Left lung (tissue), 10 donors: ENCODE measurements around the gene SNX9. TPM values are rescaled to one million over a fixed set of nuclear protein-coding genes. Genes with fewer than 3 reads are reported as not detected.

Source experiments
- ATAC-seq: fragments of 200-7000 bp; cut with Tn5 transposase; one replicate; pipeline ENCODE4 v1.9.1; 2020; ENCODE audit warnings: moderate library complexity
- DNase-seq, 4 donors: peaks; one replicate each; pipeline ENCODE4 v3.0.0-alpha.2; 2013 to 2020
- H3K27ac ChIP-seq, 2 donors: fragments of 200-600 bp; sonication (generic) in 1 of 2; one replicate each; pipeline versions ENCODE4 v1.5.0 to v1.8.0; 2020 to 2021
- H3K27me3 ChIP-seq, 2 donors: fragments of 200-600 bp; sonication (generic) in 1 of 2; one replicate each; pipeline versions ENCODE4 v1.5.0 to v1.8.0; 2020 to 2021
- H3K36me3 ChIP-seq, 2 donors: fragments of 200-600 bp; sonication (generic) in 1 of 2; one replicate each; pipeline versions ENCODE4 v1.5.0 to v1.8.0; 2020 to 2021
- H3K4me1 ChIP-seq, 2 donors: fragments of 200-600 bp; one replicate each; pipeline ENCODE4 v1.8.0; 2021
- H3K4me3 ChIP-seq, 2 donors: fragments of 200-600 bp; sonication (generic) in 1 of 2; one replicate each; pipeline versions ENCODE4 v1.5.0 to v1.8.0; 2020 to 2021; ENCODE audit warnings: mild to moderate bottlenecking in 1 of 2
- H3K9me3 ChIP-seq, 2 donors: fragments of 200-600 bp; sonication (generic) in 1 of 2; one replicate each; pipeline versions ENCODE4 v1.5.0 to v1.8.0; 2020 to 2021
- intact Hi-C, 2 donors: fragments of 100-400 bp; cut with DNase I; formaldehyde crosslinking; loops; one replicate each; pipeline versions ENCODE4 v1.11.2 to v1.14.2; 2022
- polyA plus RNA-seq, 6 donors: library from polyadenylated mRNA; unstranded; fragments of 120-200 nt; gene quantifications; one replicate each; pipeline ENCODE4 v1.2.1, GENCODE V29; 2013; ENCODE audit not compliant: insufficient read length in 6 of 6
- total RNA-seq, 2 donors: library from RNA; stranded (reverse); fragmentation: NEBNext Ultra II Directional; extraction: Animal tissue kit (Norgen Biotek cat#: 25700); gene quantifications; one replicate each; pipeline ENCODE4 v1.2.1, GENCODE V29; 2021
- TF ChIP-seq, protein P1 (sequence below), 2 donors: fragments of 200-600 bp; sonication (generic) in 1 of 2; IDR thresholded peaks; one replicate each; pipeline versions ENCODE4 v1.5.0 to v1.8.0; 2021; ENCODE audit warnings: antibody characterized with exemption in 2 of 2
- donor health status: DM: no; HTN: yes; CAD: no.
- donor health status: DM: no; HTN: no; CAD: no.

SNX9 gene
- total and polyA plus RNA-seq, 8 donors: 23.5 to 44.4 (median 38.4) TPM

DNA sequence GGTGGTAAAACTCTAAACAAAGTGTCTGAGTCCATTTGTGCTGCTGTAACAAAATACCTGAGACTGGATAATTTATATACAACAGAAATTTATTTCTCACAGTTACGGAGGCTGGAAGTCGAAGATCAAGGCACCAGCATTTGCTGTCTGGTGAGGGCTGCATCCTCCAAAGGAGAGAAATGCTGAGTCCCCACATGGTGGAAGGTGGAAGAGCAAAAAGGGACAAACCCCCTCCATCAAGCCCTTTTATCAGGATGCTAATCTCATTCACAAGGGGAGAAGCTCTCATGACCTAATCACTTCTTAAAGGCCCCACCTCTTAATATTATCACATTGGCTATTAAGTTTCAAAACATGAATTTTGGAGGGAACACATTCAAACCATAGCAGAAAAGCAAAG lies 102.7 kb downstream of the SNX9 start:
- Histone ChIP-seq H3K36me3 (peaks cover 0 to 73% of the 10 kb centered on the region in 2 donors), H3K4me1 (no peaks in the 10 kb centered on the region), H3K4me3 (no peak overlapping the region), H3K27ac (no peak overlapping the region), H3K27me3 (no peaks in the 10 kb centered on the region), H3K9me3 (no peaks in the 10 kb centered on the region)
- intact Hi-C loops: no loop called here
- DNase-seq (no peak), ATAC-seq (no peak)
- TF ChIP-seq, protein P1, sequence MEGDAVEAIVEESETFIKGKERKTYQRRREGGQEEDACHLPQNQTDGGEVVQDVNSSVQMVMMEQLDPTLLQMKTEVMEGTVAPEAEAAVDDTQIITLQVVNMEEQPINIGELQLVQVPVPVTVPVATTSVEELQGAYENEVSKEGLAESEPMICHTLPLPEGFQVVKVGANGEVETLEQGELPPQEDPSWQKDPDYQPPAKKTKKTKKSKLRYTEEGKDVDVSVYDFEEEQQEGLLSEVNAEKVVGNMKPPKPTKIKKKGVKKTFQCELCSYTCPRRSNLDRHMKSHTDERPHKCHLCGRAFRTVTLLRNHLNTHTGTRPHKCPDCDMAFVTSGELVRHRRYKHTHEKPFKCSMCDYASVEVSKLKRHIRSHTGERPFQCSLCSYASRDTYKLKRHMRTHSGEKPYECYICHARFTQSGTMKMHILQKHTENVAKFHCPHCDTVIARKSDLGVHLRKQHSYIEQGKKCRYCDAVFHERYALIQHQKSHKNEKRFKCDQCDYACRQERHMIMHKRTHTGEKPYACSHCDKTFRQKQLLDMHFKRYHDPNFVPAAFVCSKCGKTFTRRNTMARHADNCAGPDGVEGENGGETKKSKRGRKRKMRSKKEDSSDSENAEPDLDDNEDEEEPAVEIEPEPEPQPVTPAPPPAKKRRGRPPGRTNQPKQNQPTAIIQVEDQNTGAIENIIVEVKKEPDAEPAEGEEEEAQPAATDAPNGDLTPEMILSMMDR (IDR thresholded peaks at IDR 0.05): no peak

DNA sequence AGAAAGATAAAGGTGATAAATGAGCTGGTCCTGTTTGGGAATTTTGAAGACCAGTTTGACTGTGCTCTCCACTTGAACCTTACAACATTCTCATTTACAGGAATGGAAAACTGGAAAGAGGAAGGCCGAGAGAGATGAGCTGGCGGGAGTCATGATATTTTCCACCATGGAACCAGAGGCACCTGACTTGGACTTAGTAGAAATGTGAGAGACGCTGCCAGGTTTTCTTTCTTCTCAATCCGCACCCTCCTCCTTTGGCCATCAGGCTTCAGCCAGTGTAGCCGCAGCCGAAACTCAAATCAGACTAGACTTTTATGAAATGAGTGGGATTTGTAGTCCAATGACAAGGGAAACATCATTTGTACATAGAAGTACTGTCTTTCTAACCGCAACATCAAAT lies 104.0 kb downstream of the SNX9 start:
- Histone ChIP-seq H3K27me3 (no peaks in the 10 kb centered on the region), H3K4me1 (no peaks in the 10 kb centered on the region), H3K4me3 (no peak overlapping the region), H3K27ac (no peak overlapping the region), H3K36me3 (peaks cover 0 to 71% of the 10 kb centered on the region in 2 donors), H3K9me3 (no peaks in the 10 kb centered on the region)
- intact Hi-C loops: no loop called here
- ATAC-seq (no peak), DNase-seq (no peak)
- TF ChIP-seq, protein P1 (IDR thresholded peaks at IDR 0.05): no peak

DNA sequence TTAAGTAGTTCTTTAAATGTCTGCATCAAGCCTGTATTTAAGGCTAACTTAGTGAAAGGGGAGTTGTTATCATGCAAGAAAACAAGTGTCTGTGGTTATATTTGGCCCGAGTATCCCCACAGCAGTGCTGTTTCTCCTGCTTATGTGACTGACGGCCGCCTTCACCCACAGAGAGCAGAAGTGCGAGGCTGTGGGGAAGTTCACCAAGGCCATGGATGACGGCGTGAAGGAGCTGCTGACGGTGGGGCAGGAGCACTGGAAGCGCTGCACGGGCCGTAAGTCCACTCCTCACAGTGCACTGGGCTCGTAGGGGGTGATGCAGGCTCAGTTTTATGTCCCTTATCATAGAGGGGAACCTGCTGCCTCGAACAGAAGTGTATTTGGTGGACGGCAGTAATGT lies 105.4 kb downstream of the SNX9 start:
- no peak for ATAC-seq
- H3K9me3 ChIP-seq: no peaks in the 10 kb centered on the region
- intact Hi-C loops: no loop called here
- peaks cover 0 to 73% of the 10 kb centered on the region in 2 donors for H3K36me3 ChIP-seq
- TF ChIP-seq, protein P1 (IDR thresholded peaks at IDR 0.05): no peak
- no peaks in the 10 kb centered on the region for H3K27me3 ChIP-seq
- no peak overlapping the region for H3K4me3 ChIP-seq
- H3K4me1 ChIP-seq: no peaks in the 10 kb centered on the region
- H3K27ac ChIP-seq: no peak overlapping the region
- no peak for DNase-seq

DNA sequence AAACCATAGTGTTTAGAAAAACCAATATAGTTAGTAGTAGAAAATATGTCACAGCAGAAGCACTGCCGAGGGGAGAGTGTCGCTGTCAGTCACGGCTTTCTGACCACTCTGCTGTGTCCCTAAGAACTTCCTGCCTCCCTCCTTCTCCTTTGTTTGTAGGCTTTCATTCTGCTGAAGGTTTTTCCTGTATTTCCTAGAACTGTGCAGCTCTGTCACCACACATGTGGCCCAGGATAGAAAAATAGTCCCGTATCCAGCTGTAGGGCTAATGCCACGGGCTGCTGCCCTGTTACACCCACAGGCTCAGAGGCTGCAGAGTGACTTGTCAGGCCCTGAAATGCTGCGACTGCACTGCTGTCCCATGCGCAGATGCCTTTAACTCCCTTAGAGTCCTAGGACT lies 106.0 kb downstream of the SNX9 start:
- Histone ChIP-seq H3K36me3 (peaks cover 0 to 72% of the 10 kb centered on the region in 2 donors), H3K27me3 (no peaks in the 10 kb centered on the region), H3K9me3 (no peaks in the 10 kb centered on the region), H3K4me1 (no peaks in the 10 kb centered on the region), H3K4me3 (no peak overlapping the region), H3K27ac (no peak overlapping the region)
- intact Hi-C loops: no loop called here
- TF ChIP-seq, protein P1 (IDR thresholded peaks at IDR 0.05): no peak
- ATAC-seq (no peak), DNase-seq (no peak)

DNA sequence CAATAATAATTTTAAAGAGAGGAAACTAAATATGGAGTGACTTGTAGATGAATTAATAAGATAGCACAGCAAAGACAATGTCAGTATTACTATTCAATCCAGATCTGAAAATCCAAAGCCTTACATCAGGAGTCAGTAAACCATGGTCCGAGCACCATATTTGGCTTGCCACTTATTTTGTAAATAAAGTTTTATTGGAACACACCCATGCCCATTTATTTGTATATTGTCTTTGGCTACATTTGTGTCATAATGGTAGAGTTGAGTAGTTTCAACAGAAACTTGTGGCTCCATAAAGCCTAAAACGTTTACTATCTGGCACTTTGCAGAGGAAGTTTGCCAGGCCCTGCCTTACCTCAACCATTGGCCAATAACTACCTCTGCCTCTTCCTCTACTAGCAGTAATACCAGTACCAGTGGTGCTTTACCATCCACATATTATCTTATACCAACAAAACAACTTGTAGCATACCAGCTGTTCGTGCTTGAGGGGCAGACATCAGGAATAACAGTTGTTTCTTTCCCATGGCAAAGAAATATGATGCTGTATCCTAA lies 106.8 kb downstream of the SNX9 start:
- H3K36me3 ChIP-seq: peaks cover 0 to 73% of the 10 kb centered on the region in 2 donors
- H3K27me3 ChIP-seq: no peaks in the 10 kb centered on the region
- ATAC-seq: no peak
- intact Hi-C loops: no loop called here
- H3K4me3 ChIP-seq: no peak overlapping the region
- no peaks in the 10 kb centered on the region for H3K4me1 ChIP-seq
- no peaks in the 10 kb centered on the region for H3K9me3 ChIP-seq
- no peak overlapping the region for H3K27ac ChIP-seq
- DNase-seq: no peak
- TF ChIP-seq, protein P1 (IDR thresholded peaks at IDR 0.05): no peak
